OCI-LY1 (cell line): ENCODE data around the gene ANO5.

Experiments
- H2AFZ ChIP-seq: fragments of 200-600 bp; sonication (generic), shearing (Covaris generic); 2 replicates; pipeline ENCODE4 v1.6.0; 2014; ENCODE audit warnings: antibody characterized with exemption, mild to moderate bottlenecking, low read length
- H3F3A ChIP-seq: fragments of 200-600 bp; sonication (generic), shearing (Covaris generic); 2 replicates; pipeline ENCODE4 v1.6.0; 2014; ENCODE audit warnings: mild to moderate bottlenecking, antibody characterized with exemption, low read length, moderate library complexity; ENCODE audit not compliant: insufficient read depth
- H3K27ac ChIP-seq: fragments of 200-600 bp; sonication (generic); 2 replicates; pipeline ENCODE4 v1.5.1; 2014; ENCODE audit warnings: low read length, mixed run types, mild to moderate bottlenecking, low read depth; ENCODE audit not compliant: poor library complexity, severe bottlenecking
- H3K27me3 ChIP-seq: fragments of 200-600 bp; sonication (generic); 2 replicates; pipeline ENCODE4 v1.6.0; 2014; ENCODE audit warnings: antibody characterized with exemption, mild to moderate bottlenecking, low read length, moderate library complexity; ENCODE audit not compliant: insufficient read depth
- H3K36me3 ChIP-seq: fragments of 200-600 bp; sonication (generic); 2 replicates; pipeline ENCODE4 v1.6.1; 2014; ENCODE audit warnings: mild to moderate bottlenecking, antibody characterized with exemption, low read length, moderate library complexity, mixed read lengths; ENCODE audit not compliant: insufficient read depth
- H3K4me1 ChIP-seq: fragments of 200-600 bp; sonication (generic); 2 replicates; pipeline ENCODE4 v1.5.1; 2014; ENCODE audit warnings: mild to moderate bottlenecking, low read length, moderate library complexity; ENCODE audit not compliant: insufficient read depth, severe bottlenecking
- H3K4me2 ChIP-seq: fragments of 200-600 bp; sonication (generic), shearing (Covaris generic); 2 replicates; pipeline ENCODE4 v1.6.1; 2014; ENCODE audit warnings: low read length
- H3K4me3 ChIP-seq: fragments of 200-600 bp; sonication (generic); 2 replicates; pipeline ENCODE4 v1.5.1; 2014; ENCODE audit warnings: low read length, low read depth, mild to moderate bottlenecking, mixed read lengths; ENCODE audit not compliant: poor library complexity, severe bottlenecking
- H3K79me2 ChIP-seq: fragments of 200-600 bp; shearing (Covaris generic); 2 replicates; pipeline ENCODE4 v1.6.1; 2016; ENCODE audit warnings: mixed run types, low read length, mixed read lengths; ENCODE audit not compliant: insufficient read depth
- H3K9ac ChIP-seq: fragments of 200-600 bp; sonication (generic), shearing (Covaris generic); 2 replicates; pipeline ENCODE4 v1.6.1; 2014; ENCODE audit warnings: mild to moderate bottlenecking, low read length, mixed read lengths
- H3K9me2 ChIP-seq: fragments of 200-600 bp; sonication (generic), shearing (Covaris generic); 2 replicates; pipeline ENCODE4 v1.6.1; 2014; ENCODE audit warnings: low read depth, mild to moderate bottlenecking, low read length, mixed read lengths
- H3K9me3 ChIP-seq: fragments of 200-600 bp; shearing (Covaris generic); 2 replicates; pipeline ENCODE4 v1.6.1; 2014; ENCODE audit warnings: low read length, mixed read lengths
- H4K20me1 ChIP-seq: fragments of 200-600 bp; sonication (generic), shearing (Covaris generic); 2 replicates; pipeline ENCODE4 v1.6.0; 2016; ENCODE audit warnings: mild to moderate bottlenecking, low read length; ENCODE audit not compliant: insufficient read depth
- EZH2 ChIP-seq: fragments of 200-600 bp; sonication (generic), shearing (Covaris generic); IDR thresholded peaks from 2 replicates; pipeline ENCODE4 v1.8.0; 2017; ENCODE audit warnings: borderline replicate concordance, mixed run types, mild to moderate bottlenecking, antibody characterized with exemption, low read length, moderate library complexity, mixed read lengths
- TF ChIP-seq, protein P1 (sequence below): fragments of 200-600 bp; sonication (generic), shearing (Covaris generic); IDR thresholded peaks from 2 replicates; pipeline ENCODE4 v1.5.1; 2017; ENCODE audit warnings: mild to moderate bottlenecking, antibody characterized with exemption, low read length, moderate library complexity, mixed read lengths

Gene ANO5

DNA sequence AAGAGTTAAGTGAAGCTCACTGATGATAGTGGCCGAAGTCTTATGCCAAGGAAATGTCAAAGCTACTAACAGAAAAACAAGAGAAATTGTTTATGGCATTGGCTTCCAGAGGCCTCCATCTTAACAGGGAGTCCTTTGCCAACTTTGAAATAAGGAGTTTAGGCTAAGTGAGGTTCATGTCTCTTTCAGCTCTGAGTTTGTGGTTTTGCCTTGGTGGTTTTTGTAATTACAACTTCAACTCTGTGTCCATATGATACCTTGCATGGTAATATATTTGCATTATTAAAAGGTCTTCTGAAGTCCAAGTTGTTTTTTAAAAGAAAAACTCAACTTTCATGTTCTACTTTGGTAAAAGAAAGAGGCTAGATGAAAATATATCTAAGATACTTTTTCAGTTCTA, 31.4 kb upstream of the ANO5 start:
- Histone ChIP-seq H2AFZ (no peak overlapping the region), H3K79me2 (no peaks in the 10 kb centered on the region), H3F3A (no peaks in the 10 kb centered on the region), H3K9ac (no peak overlapping the region), H3K36me3 (no peaks in the 10 kb centered on the region), H3K4me3 (no peak overlapping the region), H3K27ac (no peak overlapping the region), H3K4me1 (no peaks in the 10 kb centered on the region), H3K9me3 (no peaks in the 10 kb centered on the region), H3K9me2 (no peaks in the 10 kb centered on the region), H4K20me1 (no peaks in the 10 kb centered on the region), H3K4me2 (no peak overlapping the region), H3K27me3 (no peaks in the 10 kb centered on the region)
- no peak for TF ChIP-seq EZH2
- TF ChIP-seq, protein P1, sequence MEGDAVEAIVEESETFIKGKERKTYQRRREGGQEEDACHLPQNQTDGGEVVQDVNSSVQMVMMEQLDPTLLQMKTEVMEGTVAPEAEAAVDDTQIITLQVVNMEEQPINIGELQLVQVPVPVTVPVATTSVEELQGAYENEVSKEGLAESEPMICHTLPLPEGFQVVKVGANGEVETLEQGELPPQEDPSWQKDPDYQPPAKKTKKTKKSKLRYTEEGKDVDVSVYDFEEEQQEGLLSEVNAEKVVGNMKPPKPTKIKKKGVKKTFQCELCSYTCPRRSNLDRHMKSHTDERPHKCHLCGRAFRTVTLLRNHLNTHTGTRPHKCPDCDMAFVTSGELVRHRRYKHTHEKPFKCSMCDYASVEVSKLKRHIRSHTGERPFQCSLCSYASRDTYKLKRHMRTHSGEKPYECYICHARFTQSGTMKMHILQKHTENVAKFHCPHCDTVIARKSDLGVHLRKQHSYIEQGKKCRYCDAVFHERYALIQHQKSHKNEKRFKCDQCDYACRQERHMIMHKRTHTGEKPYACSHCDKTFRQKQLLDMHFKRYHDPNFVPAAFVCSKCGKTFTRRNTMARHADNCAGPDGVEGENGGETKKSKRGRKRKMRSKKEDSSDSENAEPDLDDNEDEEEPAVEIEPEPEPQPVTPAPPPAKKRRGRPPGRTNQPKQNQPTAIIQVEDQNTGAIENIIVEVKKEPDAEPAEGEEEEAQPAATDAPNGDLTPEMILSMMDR: no peak

DNA sequence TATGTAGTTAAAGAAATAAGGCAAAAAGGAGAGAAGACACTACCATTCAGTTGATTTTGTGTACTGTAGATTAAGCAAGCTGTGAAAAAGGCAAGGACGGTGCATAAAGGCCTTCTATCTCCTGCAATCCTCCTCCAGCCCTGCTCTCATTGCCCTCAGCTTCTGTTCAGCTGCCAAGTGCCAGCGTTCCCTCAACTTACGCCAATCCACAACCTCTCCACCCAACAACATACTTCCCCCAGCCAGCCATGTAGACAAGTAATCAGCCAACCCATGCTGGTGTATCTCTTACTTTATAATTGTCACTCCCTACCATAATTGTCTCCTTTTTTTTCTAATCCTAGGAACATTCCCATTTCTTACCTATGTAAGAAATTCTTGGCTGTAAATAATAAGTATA, 30.1 kb upstream of the ANO5 start:
- no peak for TF ChIP-seq EZH2
- TF ChIP-seq, protein P1: no peak
- Histone ChIP-seq H3K9me3 (no peaks in the 10 kb centered on the region), H3K9me2 (no peaks in the 10 kb centered on the region), H3K4me1 (no peaks in the 10 kb centered on the region), H3K4me3 (no peak overlapping the region), H3K4me2 (no peak overlapping the region), H4K20me1 (no peaks in the 10 kb centered on the region), H3F3A (no peaks in the 10 kb centered on the region), H2AFZ (no peak overlapping the region), H3K27me3 (no peaks in the 10 kb centered on the region), H3K27ac (no peak overlapping the region), H3K9ac (no peak overlapping the region), H3K36me3 (no peaks in the 10 kb centered on the region), H3K79me2 (no peaks in the 10 kb centered on the region)

DNA sequence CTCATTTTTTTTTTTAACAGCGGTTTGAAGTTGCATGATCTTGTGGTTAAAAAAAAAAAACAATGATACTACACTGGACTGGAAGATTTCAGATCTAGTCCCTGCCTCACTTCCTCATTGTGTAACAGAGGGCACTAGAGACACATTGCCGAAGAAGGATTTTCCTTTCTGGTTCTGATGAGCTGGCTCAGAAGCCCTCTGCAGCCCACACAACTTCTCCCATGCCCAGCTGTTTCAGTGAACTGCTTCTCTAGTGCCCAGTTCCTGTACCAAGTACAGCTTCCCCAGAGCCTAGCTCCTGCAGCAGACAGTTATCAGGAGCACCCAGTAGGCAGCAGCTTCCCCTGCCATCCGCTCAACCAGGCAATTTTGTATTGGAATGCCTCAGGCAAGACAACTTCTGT, 29.5 kb upstream of the ANO5 start:
- no peak for TF ChIP-seq EZH2
- TF ChIP-seq, protein P1: no peak
- no peaks in the 10 kb centered on the region for H3K79me2 ChIP-seq
- no peak overlapping the region for H2AFZ ChIP-seq
- no peaks in the 10 kb centered on the region for H3K36me3 ChIP-seq
- no peaks in the 10 kb centered on the region for H3K27me3 ChIP-seq
- no peaks in the 10 kb centered on the region for H3K9me3 ChIP-seq
- H3K4me2 ChIP-seq: no peak overlapping the region
- no peak overlapping the region for H3K9ac ChIP-seq
- H3F3A ChIP-seq: no peaks in the 10 kb centered on the region
- no peaks in the 10 kb centered on the region for H3K4me1 ChIP-seq
- H4K20me1 ChIP-seq: no peaks in the 10 kb centered on the region
- no peaks in the 10 kb centered on the region for H3K9me2 ChIP-seq
- no peak overlapping the region for H3K27ac ChIP-seq
- no peak overlapping the region for H3K4me3 ChIP-seq
